Measurements from ENCODE around the gene AKT1S1.
A peak's percentile ranks its signal among the peaks of the same experiment; 100 is the strongest.

AKT1S1 gene

DNA sequence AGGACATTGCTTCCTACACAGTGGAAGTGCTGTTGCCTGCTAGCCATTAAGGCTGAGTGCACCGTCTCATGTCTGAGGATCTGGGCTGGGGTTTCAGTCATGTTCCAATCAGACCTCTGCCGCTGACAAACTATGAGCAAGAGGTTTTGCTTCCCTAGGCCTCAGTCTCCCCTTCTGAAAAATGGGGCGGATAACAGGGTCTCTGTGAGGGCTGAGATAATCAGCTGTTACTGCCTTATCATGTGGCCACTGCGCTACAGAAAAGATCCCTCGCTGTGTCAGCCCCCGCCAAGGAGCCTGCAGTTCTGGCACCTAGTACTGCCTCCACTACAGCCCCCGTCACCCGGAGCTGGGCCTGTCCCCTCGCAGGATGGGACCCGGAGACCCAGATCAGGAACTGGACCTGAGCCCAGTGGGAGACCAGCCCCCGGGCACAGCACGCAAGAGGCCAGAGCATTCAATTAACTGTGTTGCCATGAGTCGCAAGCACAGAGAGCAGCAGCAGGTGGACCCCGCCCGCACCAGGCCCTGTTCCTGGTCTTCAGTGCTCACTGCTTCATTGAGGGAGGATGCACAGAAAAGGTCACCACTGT lies 6.8 kb downstream of the AKT1S1 start:
- DNase-seq (ENCODE audit: low read depth) = no peak
- Histone ChIP-seq H3K4me1 (ENCODE audit: control insufficient read depth, insufficient read depth, low read length) (peaks cover 50% of the 10 kb centered on the region), H3K4me3 (ENCODE audit: low read length) (peak overlapping the region; percentile 76), H3K36me3 (ENCODE audit: control insufficient read depth, insufficient read depth, low read length, severe bottlenecking) (peaks cover 16% of the 10 kb centered on the region), H3K9ac (ENCODE audit: low read length) (peak overlapping the region; percentile 86), H3K9me3 (ENCODE audit: control insufficient read depth, low read length) (no peaks in the 10 kb centered on the region), H3K27me3 (replicated peaks; ENCODE audit: control insufficient read depth, insufficient read depth, low read length) (no peaks in the 10 kb centered on the region)

DNA sequence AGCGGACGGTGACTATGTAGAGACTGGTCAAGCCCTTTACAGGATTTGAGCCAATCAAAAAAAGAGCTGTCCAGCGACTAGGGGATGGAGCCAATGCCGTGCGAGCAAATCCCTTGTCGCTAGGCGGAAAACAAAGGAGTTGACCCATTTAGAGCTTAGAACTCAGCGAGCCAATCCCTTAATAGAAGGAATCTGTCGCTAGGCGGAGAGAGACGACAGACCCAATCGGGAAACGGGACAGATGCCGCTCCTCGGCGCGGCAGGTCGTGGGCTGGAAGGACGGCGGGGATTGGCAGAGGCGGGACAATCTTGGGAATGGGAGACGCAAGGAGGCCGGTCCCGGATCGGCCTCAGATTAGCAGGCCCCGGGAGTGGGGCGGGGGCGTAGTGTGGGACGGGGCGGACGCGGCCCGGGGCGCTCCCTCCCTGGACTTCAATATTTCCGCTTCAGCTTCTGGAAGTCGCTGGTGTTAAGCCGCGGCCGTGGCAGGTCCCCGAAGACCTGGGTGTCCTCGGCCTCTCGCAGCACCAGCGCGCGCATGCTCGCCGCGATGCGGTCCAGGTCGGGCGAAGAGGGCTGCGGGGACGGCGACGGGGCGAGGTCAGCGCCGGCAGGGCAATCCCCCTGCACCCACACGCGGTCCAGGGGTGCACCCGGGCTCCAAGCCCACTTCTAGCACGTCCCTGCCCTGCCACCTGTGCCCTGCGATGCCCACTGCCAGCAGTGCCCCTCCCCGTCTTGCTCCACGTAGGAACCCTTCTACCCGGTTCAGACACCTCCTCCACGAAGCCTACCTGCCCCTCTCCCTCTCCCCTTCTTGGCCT lies 7.5 kb downstream of the AKT1S1 start:
- Histone ChIP-seq H3K4me1 (ENCODE audit: control insufficient read depth, insufficient read depth, low read length) (peaks cover 49% of the 10 kb centered on the region), H3K27me3 (replicated peaks; ENCODE audit: control insufficient read depth, insufficient read depth, low read length) (no peaks in the 10 kb centered on the region), H3K9ac (ENCODE audit: low read length) (peak overlapping the region; percentile 86), H3K4me3 (ENCODE audit: low read length) (peak overlapping the region; percentile 76), H3K36me3 (ENCODE audit: control insufficient read depth, insufficient read depth, low read length, severe bottlenecking) (peaks cover 17% of the 10 kb centered on the region), H3K9me3 (ENCODE audit: control insufficient read depth, low read length) (no peaks in the 10 kb centered on the region)
- peak; percentile 100 for DNase-seq (ENCODE audit: low read depth)

- no peaks in the 10 kb centered on the region for H3K27me3 ChIP-seq (replicated peaks; ENCODE audit: control insufficient read depth, insufficient read depth, low read length)
- H3K9ac ChIP-seq (ENCODE audit: low read length) = peak overlapping the region; percentile 62
- H3K36me3 ChIP-seq (ENCODE audit: control insufficient read depth, insufficient read depth, low read length, severe bottlenecking) = peaks cover 20% of the 10 kb centered on the region
- peaks cover 46% of the 10 kb centered on the region for H3K4me1 ChIP-seq (ENCODE audit: control insufficient read depth, insufficient read depth, low read length)
- DNase-seq (ENCODE audit: low read depth) = no peak
- no peaks in the 10 kb centered on the region for H3K9me3 ChIP-seq (ENCODE audit: control insufficient read depth, low read length)
- peak overlapping the region; percentile 71 for H3K4me3 ChIP-seq (ENCODE audit: low read length)
Observed at GRCh38 chr19:49869009-49869483, 8.1 kb downstream of the AKT1S1 start.

GRCh38 chr19:49866933-49867782 lies 10.0 kb downstream of the AKT1S1 start, which contains the start of gene PNKP:
Gene PNKP (minus strand): TSS chr19:49867576. CDS start chr19:49867204, 372 bp downstream.
- H3K9me3 ChIP-seq (ENCODE audit: control insufficient read depth, low read length) = no peaks in the 10 kb centered on the region
- no peaks in the 10 kb centered on the region for H3K27me3 ChIP-seq (replicated peaks; ENCODE audit: control insufficient read depth, insufficient read depth, low read length)
- peak within 1 kb of the TSS; percentile 91 for H3K9ac ChIP-seq (ENCODE audit: low read length)
- H3K4me1 ChIP-seq (ENCODE audit: control insufficient read depth, insufficient read depth, low read length) = peaks cover 43% of the 10 kb centered on the region
- peaks cover 28% of the 10 kb centered on the region for H3K36me3 ChIP-seq (ENCODE audit: control insufficient read depth, insufficient read depth, low read length, severe bottlenecking)
- H3K4me3 ChIP-seq (ENCODE audit: low read length) = peak within 1 kb of the TSS; percentile 96
- DNase-seq (ENCODE audit: low read depth) = peak; percentile 94

- DNase-seq (ENCODE audit: low read depth) = no peak
- no peaks in the 10 kb centered on the region for H3K27me3 ChIP-seq (replicated peaks; ENCODE audit: control insufficient read depth, insufficient read depth, low read length)
- peak overlapping the region; percentile 96 for H3K4me3 ChIP-seq (ENCODE audit: low read length)
- peaks cover 32% of the 10 kb centered on the region for H3K4me1 ChIP-seq (ENCODE audit: control insufficient read depth, insufficient read depth, low read length)
- H3K9me3 ChIP-seq (ENCODE audit: control insufficient read depth, low read length) = no peaks in the 10 kb centered on the region
- H3K36me3 ChIP-seq (ENCODE audit: control insufficient read depth, insufficient read depth, low read length, severe bottlenecking) = peaks cover 33% of the 10 kb centered on the region
- no peak overlapping the region for H3K9ac ChIP-seq (ENCODE audit: low read length)
Observed at GRCh38 chr19:49864890-49865289, 12.3 kb downstream of the AKT1S1 start.

GRCh38 chr19:49863935-49864320 lies 13.2 kb downstream of the AKT1S1 start:
- DNase-seq (ENCODE audit: low read depth) = no peak
- H3K36me3 ChIP-seq (ENCODE audit: control insufficient read depth, insufficient read depth, low read length, severe bottlenecking) = peaks cover 37% of the 10 kb centered on the region
- no peak overlapping the region for H3K4me3 ChIP-seq (ENCODE audit: low read length)

DNA sequence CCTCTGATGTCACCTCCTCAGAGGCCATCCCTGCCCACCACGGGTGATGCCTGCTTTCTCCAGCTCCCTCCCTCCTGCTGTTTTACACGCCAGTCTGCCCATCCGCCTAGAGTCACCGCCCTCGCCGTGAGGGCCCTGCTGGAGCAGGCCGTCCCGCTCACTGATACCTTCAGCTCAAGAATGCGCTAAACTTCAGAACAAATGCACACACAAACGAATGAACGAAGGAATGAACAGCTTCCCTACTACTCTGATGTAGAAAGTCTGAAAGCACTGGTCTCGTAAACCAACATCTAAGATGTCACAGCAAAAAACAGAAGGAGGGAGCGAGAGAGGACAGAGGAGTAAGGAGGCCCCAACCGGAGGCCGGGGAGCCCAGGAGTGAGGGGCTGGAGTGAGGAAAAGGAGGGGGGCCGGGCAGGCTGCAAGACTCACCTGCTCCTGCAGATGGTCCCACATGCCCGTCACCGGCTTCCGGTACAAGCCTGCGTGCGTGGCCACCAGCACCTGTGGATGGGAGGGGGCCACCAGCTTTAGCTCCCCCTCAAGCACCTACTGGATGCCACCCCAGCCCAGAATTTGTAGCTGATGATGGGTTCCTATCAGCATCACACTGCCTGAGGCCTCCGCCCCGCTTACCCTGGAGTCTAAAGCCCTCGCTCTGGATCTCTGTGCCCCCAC lies 13.8 kb downstream of the AKT1S1 start:
- H3K9me3 ChIP-seq (ENCODE audit: control insufficient read depth, low read length) = no peaks in the 10 kb centered on the region
- peaks cover 26% of the 10 kb centered on the region for H3K4me1 ChIP-seq (ENCODE audit: control insufficient read depth, insufficient read depth, low read length)
- DNase-seq (ENCODE audit: low read depth) = no peak
- no peak overlapping the region for H3K4me3 ChIP-seq (ENCODE audit: low read length)
- no peak overlapping the region for H3K9ac ChIP-seq (ENCODE audit: low read length)
- H3K27me3 ChIP-seq (replicated peaks; ENCODE audit: control insufficient read depth, insufficient read depth, low read length) = no peaks in the 10 kb centered on the region
- H3K36me3 ChIP-seq (ENCODE audit: control insufficient read depth, insufficient read depth, low read length, severe bottlenecking) = peaks cover 38% of the 10 kb centered on the region

More at GRCh38 chr19:49863935-49864320, 13.2 kb downstream of the AKT1S1 start:
- no peaks in the 10 kb centered on the region for H3K27me3 ChIP-seq (replicated peaks; ENCODE audit: control insufficient read depth, insufficient read depth, low read length)
- H3K4me1 ChIP-seq (ENCODE audit: control insufficient read depth, insufficient read depth, low read length) = peaks cover 31% of the 10 kb centered on the region
- no peaks in the 10 kb centered on the region for H3K9me3 ChIP-seq (ENCODE audit: control insufficient read depth, low read length)
- H3K9ac ChIP-seq (ENCODE audit: low read length) = no peak overlapping the region

GRCh38 chr19:49862391-49863253 lies 14.5 kb downstream of the AKT1S1 start:
- H3K4me3 ChIP-seq (ENCODE audit: low read length) = no peak overlapping the region
- H3K36me3 ChIP-seq (ENCODE audit: control insufficient read depth, insufficient read depth, low read length, severe bottlenecking) = peaks cover 46% of the 10 kb centered on the region
- H3K9me3 ChIP-seq (ENCODE audit: control insufficient read depth, low read length) = no peaks in the 10 kb centered on the region
- no peak for DNase-seq (ENCODE audit: low read depth)
- H3K4me1 ChIP-seq (ENCODE audit: control insufficient read depth, insufficient read depth, low read length) = peaks cover 23% of the 10 kb centered on the region
- no peaks in the 10 kb centered on the region for H3K27me3 ChIP-seq (replicated peaks; ENCODE audit: control insufficient read depth, insufficient read depth, low read length)
- no peak overlapping the region for H3K9ac ChIP-seq (ENCODE audit: low read length)

DNA sequence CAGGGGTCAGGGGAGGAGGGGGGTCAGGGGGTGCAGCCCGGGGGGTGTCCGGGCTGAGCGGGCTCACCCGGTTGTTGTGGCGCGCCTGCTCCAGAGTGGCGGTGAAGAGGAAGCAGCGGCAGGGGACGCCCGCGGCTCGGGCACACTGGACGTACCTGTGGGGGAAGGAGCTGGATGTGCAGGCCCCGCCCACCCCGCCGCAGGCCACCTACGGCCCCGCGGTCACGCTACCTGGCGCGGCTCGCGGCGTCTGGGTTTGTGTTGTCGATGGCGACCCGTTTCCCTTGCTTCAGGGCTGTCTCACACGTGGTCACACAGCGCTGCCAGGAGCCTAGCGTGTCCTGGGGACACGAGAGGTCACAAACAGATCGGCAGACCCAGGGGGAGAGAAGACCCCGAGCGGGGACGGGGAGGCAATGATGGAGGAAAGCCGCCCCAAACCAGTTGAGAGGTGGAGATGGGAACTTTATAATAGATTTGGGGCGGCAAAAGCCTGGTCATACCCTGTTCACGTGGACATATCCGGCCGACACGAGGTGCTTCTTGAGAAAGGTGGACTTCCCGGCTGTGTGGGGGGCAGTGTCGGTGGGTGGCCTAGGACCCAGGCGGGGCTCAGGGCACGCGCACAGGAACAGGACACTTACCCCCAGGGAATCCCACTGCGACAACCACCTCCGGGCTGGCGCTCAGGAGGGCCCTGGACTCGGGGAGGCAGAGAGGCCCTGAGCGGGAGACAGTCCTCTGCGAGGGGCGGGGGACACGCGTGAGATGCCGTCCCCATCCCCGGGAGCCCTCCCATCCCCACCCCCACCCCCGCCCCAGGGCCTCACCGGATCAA lies 15.4 kb downstream of the AKT1S1 start:
- Histone ChIP-seq H3K9ac (ENCODE audit: low read length) (no peak overlapping the region), H3K4me3 (ENCODE audit: low read length) (no peak overlapping the region), H3K36me3 (ENCODE audit: control insufficient read depth, insufficient read depth, low read length, severe bottlenecking) (peaks cover 54% of the 10 kb centered on the region), H3K9me3 (ENCODE audit: control insufficient read depth, low read length) (no peaks in the 10 kb centered on the region), H3K27me3 (replicated peaks; ENCODE audit: control insufficient read depth, insufficient read depth, low read length) (no peaks in the 10 kb centered on the region), H3K4me1 (ENCODE audit: control insufficient read depth, insufficient read depth, low read length) (peaks cover 22% of the 10 kb centered on the region)
- no peak for DNase-seq (ENCODE audit: low read depth)

Measured in adipocyte (in vitro differentiated cells).